GM19035 (cell line): ENCODE measurements around the gene FBXO9.

Source experiments
- ATAC-seq: cut with Tn5 transposase; IDR thresholded peaks from one replicate; pipeline ENCODE4 v1.9.1; 2021; ENCODE audit not compliant: unreplicated experiment

Gene FBXO9

GRCh38 chr6:53086302-53086701, 21.1 kb downstream of the FBXO9 start:
- no peak for ATAC-seq

- no peak for ATAC-seq
These were observed 24.7 kb downstream of the FBXO9 start for GRCh38 chr6:53089948-53090347.

GRCh38 chr6:53090576-53090975, 25.4 kb downstream of the FBXO9 start:
- no peak for ATAC-seq

GRCh38 chr6:53095270-53095669, 30.1 kb downstream of the FBXO9 start:
- no peak for ATAC-seq

- no peak for ATAC-seq
These were observed 30.5 kb downstream of the FBXO9 start for GRCh38 chr6:53095716-53096115.

GRCh38 chr6:53100561-53100960, 35.4 kb downstream of the FBXO9 start:
- no peak for ATAC-seq

GRCh38 chr6:53101006-53101405, 35.8 kb downstream of the FBXO9 start:
- no peak for ATAC-seq

- ATAC-seq = no peak
These were observed 38.9 kb downstream of the FBXO9 start for GRCh38 chr6:53103993-53104675.

GRCh38 chr6:53104916-53105315, 39.7 kb downstream of the FBXO9 start:
- no peak for ATAC-seq

- ATAC-seq = no peak
These were observed 41.9 kb downstream of the FBXO9 start for GRCh38 chr6:53107091-53107490.

GRCh38 chr6:53109612-53110011, 44.4 kb downstream of the FBXO9 start:
- ATAC-seq = no peak

GRCh38 chr6:53111865-53112264, 46.7 kb downstream of the FBXO9 start:
- no peak for ATAC-seq

- ATAC-seq = no peak
These were observed 47.2 kb downstream of the FBXO9 start for GRCh38 chr6:53112404-53112803.

- ATAC-seq = no peak
These were observed 47.7 kb downstream of the FBXO9 start for GRCh38 chr6:53112871-53113270.

- ATAC-seq = no peak
These were observed 48.5 kb downstream of the FBXO9 start for GRCh38 chr6:53113742-53114141.

GRCh38 chr6:53115113-53115512, 49.9 kb downstream of the FBXO9 start:
- ATAC-seq = no peak

- ATAC-seq = no peak
These were observed 50.5 kb downstream of the FBXO9 start for GRCh38 chr6:53115741-53116140.

GRCh38 chr6:53119349-53119748, 54.1 kb downstream of the FBXO9 start:
- no peak for ATAC-seq

- no peak for ATAC-seq
These were observed 54.7 kb downstream of the FBXO9 start for GRCh38 chr6:53119772-53120409.

- no peak for ATAC-seq
These were observed 59.1 kb downstream of the FBXO9 start for GRCh38 chr6:53124131-53124800.

GRCh38 chr6:53125276-53125675, 60.1 kb downstream of the FBXO9 start:
- ATAC-seq = no peak

GRCh38 chr6:53128842-53129241, 63.6 kb downstream of the FBXO9 start:
- no peak for ATAC-seq
